Liver (tissue), 9 donors: ENCODE measurements around the gene CNTROB. TPM values are rescaled to one million over a fixed set of nuclear protein-coding genes. Genes with fewer than 3 reads are reported as not detected.

Experiments used
- DNase-seq: peaks from one replicate; pipeline ENCODE4 v3.0.0-alpha.2; 2017; ENCODE audit warnings: low spot score
- H3K27ac ChIP-seq, 2 donors: one replicate each; pipeline ENCODE4 v1.7.0; 2013; ENCODE audit warnings: inconsistent platforms in 2 of 2, low read length in 2 of 2, control low read depth in 1 of 2, low read depth in 1 of 2, mild to moderate bottlenecking in 1 of 2
- H3K27me3 ChIP-seq, 4 donors: one replicate each; pipeline versions ENCODE4 v1.6.1 to v1.7.0; 2013; ENCODE audit warnings: low read length in 3 of 4, inconsistent platforms in 1 of 4, mild to moderate bottlenecking in 1 of 4, moderate library complexity in 1 of 4; ENCODE audit not compliant: control insufficient read depth in 4 of 4, insufficient read depth in 4 of 4
- H3K36me3 ChIP-seq, 4 donors: one replicate each; pipeline versions ENCODE4 v1.6.1 to v1.7.0; 2013; ENCODE audit warnings: low read length in 3 of 4, mild to moderate bottlenecking in 3 of 4, low read depth in 1 of 4, moderate library complexity in 1 of 4; ENCODE audit not compliant: control insufficient read depth in 4 of 4, insufficient read depth in 3 of 4
- H3K4me1 ChIP-seq, 4 donors: one replicate each; pipeline versions ENCODE4 v1.6.1 to v1.7.0; 2013; ENCODE audit warnings: low read length in 3 of 4, mild to moderate bottlenecking in 3 of 4, moderate library complexity in 1 of 4; ENCODE audit not compliant: control insufficient read depth in 4 of 4, insufficient read depth in 4 of 4
- H3K4me3 ChIP-seq, 3 donors: one replicate each; pipeline versions ENCODE4 v1.6.1 to v1.7.0; 2013; ENCODE audit warnings: low read length in 3 of 3, control low read depth in 1 of 3, low read depth in 1 of 3, mild to moderate bottlenecking in 1 of 3
- H3K9ac ChIP-seq, 2 donors: one replicate each; pipeline ENCODE4 v1.7.0; 2013; ENCODE audit warnings: low read length in 2 of 2, mild to moderate bottlenecking in 2 of 2, moderate library complexity in 2 of 2, control low read depth in 1 of 2, low read depth in 1 of 2
- H3K9me3 ChIP-seq, 4 donors: one replicate each; pipeline versions ENCODE4 v1.6.1 to v1.7.0; 2013; ENCODE audit warnings: low read length in 3 of 4; ENCODE audit not compliant: control insufficient read depth in 4 of 4
- EGR1 ChIP-seq, 2 donors: IDR thresholded peaks; 2 replicates each; pipeline ENCODE4 v1.6.1; 2016 to 2018; ENCODE audit warnings: antibody characterized with exemption in 2 of 2, low read depth in 2 of 2
- FOXA1 ChIP-seq: IDR thresholded peaks from 2 replicates; pipeline ENCODE4 v1.6.1; 2016; ENCODE audit warnings: antibody characterized with exemption
- FOXA2 ChIP-seq: IDR thresholded peaks from 2 replicates; pipeline ENCODE4 v1.6.1; 2016; ENCODE audit warnings: antibody characterized with exemption
- GABPA ChIP-seq, 2 donors: IDR thresholded peaks in 1 of 2; conservative IDR thresholded peaks in 1 of 2; 2 replicates each; pipeline ENCODE4 v1.6.1; 2016; ENCODE audit warnings: antibody characterized with exemption in 2 of 2, mild to moderate bottlenecking in 1 of 2, moderate library complexity in 1 of 2
- HNF4A ChIP-seq, 2 donors: conservative IDR thresholded peaks; 2 replicates each; pipeline ENCODE4 v1.6.1; 2016; ENCODE audit warnings: antibody characterized with exemption in 2 of 2, mild to moderate bottlenecking in 2 of 2
- HNF4G ChIP-seq: IDR thresholded peaks from 2 replicates; pipeline ENCODE4 v1.6.1; 2016; ENCODE audit warnings: antibody characterized with exemption
- JUND ChIP-seq, 2 donors: IDR thresholded peaks; 2 replicates each; pipeline ENCODE4 v1.6.1; 2016; ENCODE audit warnings: antibody characterized with exemption in 2 of 2
- NR2F2 ChIP-seq: IDR thresholded peaks from 2 replicates; pipeline ENCODE4 v1.6.1; 2016; ENCODE audit warnings: antibody characterized with exemption
- RAD21 ChIP-seq, 2 donors: IDR thresholded peaks; 2 replicates each; pipeline ENCODE4 v1.6.1; 2016; ENCODE audit warnings: antibody characterized with exemption in 2 of 2, mild to moderate bottlenecking in 2 of 2
- SP1 ChIP-seq: IDR thresholded peaks from 2 replicates; pipeline ENCODE4 v1.6.1; 2018; ENCODE audit warnings: antibody characterized with exemption, mild to moderate bottlenecking
- TAF1 ChIP-seq: conservative IDR thresholded peaks from 2 replicates; pipeline ENCODE4 v1.6.1; 2016; ENCODE audit warnings: antibody characterized with exemption, mild to moderate bottlenecking
- YY1 ChIP-seq: IDR thresholded peaks from 2 replicates; pipeline ENCODE4 v1.6.1; 2016; ENCODE audit warnings: antibody characterized with exemption, mild to moderate bottlenecking
- WGBS: extraction: QIAGEN DNeasy Blood & Tissue Kit; methylation state at CpG from one replicate; pipeline ENCODE4 v1.1.7; 2013; 5-methylcytosine and 5-hydroxymethylcytosine counted together
- polyA plus RNA-seq, 2 donors: library from polyadenylated mRNA; stranded (reverse) in 1 of 2; unstranded in 1 of 2; fragments of 200-250 nt in 1 of 2; fragments of >200 nt in 1 of 2; fragmentation: Nextera tagmentation in 1 of 2; extraction: Ambion mirVana in 1 of 2; gene quantifications; one replicate each; pipeline versions ENCODE4 v1.2.1 to v1.2.3, GENCODE V29; 2013 to 2015
- total RNA-seq, 2 donors: library from RNA; depleted of rRNA; stranded (reverse); fragments of >200 nt; gene quantifications; one replicate each; pipeline ENCODE4 v1.2.3, GENCODE V29; 2014
- TF ChIP-seq, protein P1 (sequence below): fragments of 150-350 bp; IDR thresholded peaks from 2 replicates; pipeline ENCODE4 v1.5.1; 2017; ENCODE audit warnings: improper control_type of control experiment, low read depth, low read length; ENCODE audit not compliant: missing input control
- TF ChIP-seq, protein P2 (sequence below): IDR thresholded peaks from 2 replicates; pipeline ENCODE4 v1.6.1; 2016; ENCODE audit warnings: antibody characterized with exemption, mild to moderate bottlenecking
- TF ChIP-seq, protein P3 (sequence below): IDR thresholded peaks from 2 replicates; pipeline ENCODE4 v1.6.1; 2016; ENCODE audit warnings: antibody characterized with exemption
- TF ChIP-seq, protein P4 (sequence below): IDR thresholded peaks from 2 replicates; pipeline ENCODE4 v1.6.1; 2016; ENCODE audit warnings: antibody characterized with exemption
- TF ChIP-seq, protein P5 (sequence below): IDR thresholded peaks from 2 replicates; pipeline ENCODE4 v1.6.1; 2016; ENCODE audit warnings: antibody characterized with exemption
- donor health status: healthy.
- donor health status: healthy.
- donor health status: healthy.
- donor health status: healthy.
- donor health status: healthy.

The CNTROB gene
- total and polyA plus RNA-seq, 4 donors = 2.2 to 12.0 (median 8.6) TPM

DNA sequence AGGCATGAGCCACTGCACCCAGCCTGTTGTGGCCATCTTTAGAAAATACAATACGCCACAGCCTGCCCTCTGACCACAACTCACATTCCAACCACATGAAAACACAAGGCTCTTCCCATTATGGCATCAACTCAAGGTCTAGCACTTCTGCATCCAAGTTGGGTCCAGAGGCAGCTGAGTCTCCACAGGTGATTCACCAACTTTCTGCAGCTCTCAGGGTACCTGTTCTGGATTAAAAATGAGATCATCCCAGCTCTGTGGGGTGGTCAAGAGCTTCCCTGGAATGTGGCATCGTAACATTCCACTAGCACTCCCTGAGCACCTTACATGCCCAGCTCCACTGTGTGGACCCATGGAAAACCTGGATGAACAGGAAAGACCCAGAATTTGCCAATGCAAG, 60.5 kb downstream of the CNTROB start:
- Histone ChIP-seq H3K9ac (no peak overlapping the region), H3K27ac (no peak overlapping the region), H3K27me3 (peaks cover 0 to 4% (median under 1%) of the 10 kb centered on the region in 4 donors), H3K4me3 (no peak overlapping the region), H3K4me1 (peaks cover 0 to 11% (median 5%) of the 10 kb centered on the region in 4 donors), H3K36me3 (no peaks in the 10 kb centered on the region), H3K9me3 (no peaks in the 10 kb centered on the region)
- 96% methylated on average over 2 of the region's 2 CpGs for WGBS
- TF ChIP-seq, protein P1, sequence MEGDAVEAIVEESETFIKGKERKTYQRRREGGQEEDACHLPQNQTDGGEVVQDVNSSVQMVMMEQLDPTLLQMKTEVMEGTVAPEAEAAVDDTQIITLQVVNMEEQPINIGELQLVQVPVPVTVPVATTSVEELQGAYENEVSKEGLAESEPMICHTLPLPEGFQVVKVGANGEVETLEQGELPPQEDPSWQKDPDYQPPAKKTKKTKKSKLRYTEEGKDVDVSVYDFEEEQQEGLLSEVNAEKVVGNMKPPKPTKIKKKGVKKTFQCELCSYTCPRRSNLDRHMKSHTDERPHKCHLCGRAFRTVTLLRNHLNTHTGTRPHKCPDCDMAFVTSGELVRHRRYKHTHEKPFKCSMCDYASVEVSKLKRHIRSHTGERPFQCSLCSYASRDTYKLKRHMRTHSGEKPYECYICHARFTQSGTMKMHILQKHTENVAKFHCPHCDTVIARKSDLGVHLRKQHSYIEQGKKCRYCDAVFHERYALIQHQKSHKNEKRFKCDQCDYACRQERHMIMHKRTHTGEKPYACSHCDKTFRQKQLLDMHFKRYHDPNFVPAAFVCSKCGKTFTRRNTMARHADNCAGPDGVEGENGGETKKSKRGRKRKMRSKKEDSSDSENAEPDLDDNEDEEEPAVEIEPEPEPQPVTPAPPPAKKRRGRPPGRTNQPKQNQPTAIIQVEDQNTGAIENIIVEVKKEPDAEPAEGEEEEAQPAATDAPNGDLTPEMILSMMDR = no peak
- no peak for TF ChIP-seq TAF1
- TF ChIP-seq GABPA (IDR thresholded peaks at IDR 0.05 in 1 of 2, conservative IDR thresholded peaks at IDR 0.05 in 1 of 2) = no peak
- TF ChIP-seq JUND (IDR thresholded peaks at IDR 0.05) = no peak
- no peak for TF ChIP-seq HNF4A (conservative IDR thresholded peaks at IDR 0.05)
- TF ChIP-seq NR2F2 = no peak
- no peak for TF ChIP-seq FOXA2
- TF ChIP-seq HNF4G = no peak
- no peak for TF ChIP-seq EGR1 (IDR thresholded peaks at IDR 0.05; ENCODE audit: low read depth in 2 of 2)
- no peak for TF ChIP-seq SP1
- TF ChIP-seq, protein P2, sequence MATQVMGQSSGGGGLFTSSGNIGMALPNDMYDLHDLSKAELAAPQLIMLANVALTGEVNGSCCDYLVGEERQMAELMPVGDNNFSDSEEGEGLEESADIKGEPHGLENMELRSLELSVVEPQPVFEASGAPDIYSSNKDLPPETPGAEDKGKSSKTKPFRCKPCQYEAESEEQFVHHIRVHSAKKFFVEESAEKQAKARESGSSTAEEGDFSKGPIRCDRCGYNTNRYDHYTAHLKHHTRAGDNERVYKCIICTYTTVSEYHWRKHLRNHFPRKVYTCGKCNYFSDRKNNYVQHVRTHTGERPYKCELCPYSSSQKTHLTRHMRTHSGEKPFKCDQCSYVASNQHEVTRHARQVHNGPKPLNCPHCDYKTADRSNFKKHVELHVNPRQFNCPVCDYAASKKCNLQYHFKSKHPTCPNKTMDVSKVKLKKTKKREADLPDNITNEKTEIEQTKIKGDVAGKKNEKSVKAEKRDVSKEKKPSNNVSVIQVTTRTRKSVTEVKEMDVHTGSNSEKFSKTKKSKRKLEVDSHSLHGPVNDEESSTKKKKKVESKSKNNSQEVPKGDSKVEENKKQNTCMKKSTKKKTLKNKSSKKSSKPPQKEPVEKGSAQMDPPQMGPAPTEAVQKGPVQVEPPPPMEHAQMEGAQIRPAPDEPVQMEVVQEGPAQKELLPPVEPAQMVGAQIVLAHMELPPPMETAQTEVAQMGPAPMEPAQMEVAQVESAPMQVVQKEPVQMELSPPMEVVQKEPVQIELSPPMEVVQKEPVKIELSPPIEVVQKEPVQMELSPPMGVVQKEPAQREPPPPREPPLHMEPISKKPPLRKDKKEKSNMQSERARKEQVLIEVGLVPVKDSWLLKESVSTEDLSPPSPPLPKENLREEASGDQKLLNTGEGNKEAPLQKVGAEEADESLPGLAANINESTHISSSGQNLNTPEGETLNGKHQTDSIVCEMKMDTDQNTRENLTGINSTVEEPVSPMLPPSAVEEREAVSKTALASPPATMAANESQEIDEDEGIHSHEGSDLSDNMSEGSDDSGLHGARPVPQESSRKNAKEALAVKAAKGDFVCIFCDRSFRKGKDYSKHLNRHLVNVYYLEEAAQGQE = no peak
- no peak for TF ChIP-seq RAD21 (IDR thresholded peaks at IDR 0.05)
- no peak for TF ChIP-seq FOXA1
- no peak for TF ChIP-seq YY1
- TF ChIP-seq, protein P3, sequence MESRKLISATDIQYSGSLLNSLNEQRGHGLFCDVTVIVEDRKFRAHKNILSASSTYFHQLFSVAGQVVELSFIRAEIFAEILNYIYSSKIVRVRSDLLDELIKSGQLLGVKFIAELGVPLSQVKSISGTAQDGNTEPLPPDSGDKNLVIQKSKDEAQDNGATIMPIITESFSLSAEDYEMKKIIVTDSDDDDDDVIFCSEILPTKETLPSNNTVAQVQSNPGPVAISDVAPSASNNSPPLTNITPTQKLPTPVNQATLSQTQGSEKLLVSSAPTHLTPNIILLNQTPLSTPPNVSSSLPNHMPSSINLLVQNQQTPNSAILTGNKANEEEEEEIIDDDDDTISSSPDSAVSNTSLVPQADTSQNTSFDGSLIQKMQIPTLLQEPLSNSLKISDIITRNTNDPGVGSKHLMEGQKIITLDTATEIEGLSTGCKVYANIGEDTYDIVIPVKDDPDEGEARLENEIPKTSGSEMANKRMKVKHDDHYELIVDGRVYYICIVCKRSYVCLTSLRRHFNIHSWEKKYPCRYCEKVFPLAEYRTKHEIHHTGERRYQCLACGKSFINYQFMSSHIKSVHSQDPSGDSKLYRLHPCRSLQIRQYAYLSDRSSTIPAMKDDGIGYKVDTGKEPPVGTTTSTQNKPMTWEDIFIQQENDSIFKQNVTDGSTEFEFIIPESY = no peak
- TF ChIP-seq, protein P4, sequence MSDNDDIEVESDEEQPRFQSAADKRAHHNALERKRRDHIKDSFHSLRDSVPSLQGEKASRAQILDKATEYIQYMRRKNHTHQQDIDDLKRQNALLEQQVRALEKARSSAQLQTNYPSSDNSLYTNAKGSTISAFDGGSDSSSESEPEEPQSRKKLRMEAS = no peak
- TF ChIP-seq, protein P5, sequence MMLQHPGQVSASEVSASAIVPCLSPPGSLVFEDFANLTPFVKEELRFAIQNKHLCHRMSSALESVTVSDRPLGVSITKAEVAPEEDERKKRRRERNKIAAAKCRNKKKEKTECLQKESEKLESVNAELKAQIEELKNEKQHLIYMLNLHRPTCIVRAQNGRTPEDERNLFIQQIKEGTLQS = no peak
- no peak for DNase-seq

DNA sequence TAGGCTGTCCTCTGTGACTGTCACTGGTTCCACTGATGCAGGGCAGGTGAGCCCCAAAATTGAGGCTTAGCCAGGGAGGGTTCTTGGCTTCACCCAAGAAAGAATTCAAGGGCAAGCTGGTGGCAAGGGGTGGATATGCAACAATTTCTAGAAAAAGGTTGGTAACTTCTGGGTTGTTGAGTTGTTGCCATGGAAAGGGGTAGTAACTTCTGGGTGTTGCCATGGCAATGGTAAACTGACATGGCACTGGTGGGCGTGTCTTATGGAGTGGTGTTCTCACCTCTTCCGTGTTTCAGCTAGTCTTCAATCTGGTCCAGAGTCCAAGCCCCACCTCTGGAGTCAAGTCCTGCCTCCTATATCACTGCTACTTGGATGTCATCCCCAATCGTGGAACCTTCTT, 60.9 kb downstream of the CNTROB start:
- no peaks in the 10 kb centered on the region for H3K36me3 ChIP-seq
- H3K9me3 ChIP-seq = no peaks in the 10 kb centered on the region
- no peak for DNase-seq
- WGBS = 49% methylated on average over 3 of the region's 3 CpGs
- H3K27me3 ChIP-seq = peaks cover 0 to 4% (median 0%) of the 10 kb centered on the region in 4 donors
- TF ChIP-seq NR2F2 (no peak), RAD21 (IDR thresholded peaks at IDR 0.05) (no peak), TAF1 (no peak)
- H3K27ac ChIP-seq = no peak overlapping the region
- H3K9ac ChIP-seq = no peak overlapping the region
- H3K4me3 ChIP-seq = no peak overlapping the region
- peaks cover 0 to 11% (median 5%) of the 10 kb centered on the region in 4 donors for H3K4me1 ChIP-seq
